GM19239 (cell line): ENCODE results near the gene NFE2L3.
"Not testable (repeated sequence)": the region's sequence is repeated elsewhere in the genome, so short reads cannot be mapped to it uniquely, and the experiment has no call there.

Experiments
- DNase-seq: peaks from one replicate; pipeline ENCODE4 v3.0.0; 2011; ENCODE audit warnings: low spot score; ENCODE audit not compliant: insufficient read length
- FAIRE-seq: peaks from 2 replicates; lab custom pipeline; 2011; peaks lifted over from hg19 to GRCh38; lab: Jason Lieb, UNC

The NFE2L3 gene

DNA sequence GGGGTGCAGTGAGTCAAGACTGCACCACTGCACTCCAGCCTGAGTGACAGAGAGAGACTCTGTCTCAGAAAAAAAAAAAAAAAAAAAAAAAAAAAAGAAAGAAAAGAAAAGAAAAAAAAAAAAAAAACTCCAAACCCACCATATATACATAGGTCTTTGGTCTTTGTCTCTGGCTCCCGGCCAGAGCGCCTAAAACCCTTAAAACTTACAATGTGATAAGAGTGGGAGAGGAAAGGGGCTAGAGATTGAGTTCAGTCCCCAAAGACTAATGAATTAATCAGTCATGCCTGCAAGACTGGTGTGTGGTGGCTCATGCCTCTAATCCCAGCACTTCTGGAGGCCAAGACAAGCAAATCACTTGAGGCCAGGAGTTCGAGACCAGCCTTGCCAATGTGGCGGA lies 6.8 kb upstream of the NFE2L3 start:
- no peak for FAIRE-seq
- no peak for DNase-seq

DNA sequence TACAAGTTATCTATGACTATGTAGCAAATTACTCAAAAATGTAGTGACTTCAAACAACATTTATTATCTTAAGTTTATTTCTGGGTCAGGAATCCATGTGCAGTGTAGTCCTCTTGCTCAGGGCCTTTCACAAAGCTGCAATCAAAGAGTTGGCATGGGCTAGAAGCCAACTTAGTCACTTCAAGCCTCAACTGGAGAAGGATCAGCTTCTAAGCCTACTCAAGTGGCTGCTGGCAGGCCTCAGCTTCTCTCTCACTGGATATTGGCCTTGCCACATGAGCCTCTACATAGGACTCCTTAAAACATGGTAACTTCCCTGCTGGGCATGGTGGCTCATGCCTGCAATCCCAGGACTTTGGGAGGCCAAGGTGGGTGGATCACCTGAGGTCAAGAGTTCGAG lies 5.0 kb upstream of the NFE2L3 start:
- FAIRE-seq (no peak), DNase-seq (no peak)

GRCh38 chr7:26147646-26148306 lies 4.2 kb upstream of the NFE2L3 start:
- DNase-seq, FAIRE-seq: not testable (repeated sequence)

DNA sequence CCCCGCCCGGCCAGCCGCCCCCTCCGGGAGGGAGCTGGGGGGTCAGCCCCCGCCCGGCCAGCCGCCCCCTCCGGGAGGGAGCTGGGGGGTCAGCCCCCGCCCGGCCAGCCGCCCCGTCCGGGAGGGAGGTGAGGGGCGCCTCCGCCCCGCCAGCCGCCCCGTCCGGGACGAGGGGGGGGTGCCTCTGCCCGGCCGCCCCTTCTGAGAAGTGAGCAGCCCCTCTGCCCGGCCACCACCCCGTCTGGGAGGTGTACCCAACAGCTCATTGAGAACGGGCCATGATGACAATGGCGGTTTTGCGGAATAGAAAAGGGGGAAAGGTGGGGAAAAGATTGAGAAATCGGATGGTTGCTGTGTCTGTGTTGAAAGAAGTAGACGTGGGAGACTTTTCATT lies 3.7 kb upstream of the NFE2L3 start:
- not testable (repeated sequence) for DNase-seq, FAIRE-seq

DNA sequence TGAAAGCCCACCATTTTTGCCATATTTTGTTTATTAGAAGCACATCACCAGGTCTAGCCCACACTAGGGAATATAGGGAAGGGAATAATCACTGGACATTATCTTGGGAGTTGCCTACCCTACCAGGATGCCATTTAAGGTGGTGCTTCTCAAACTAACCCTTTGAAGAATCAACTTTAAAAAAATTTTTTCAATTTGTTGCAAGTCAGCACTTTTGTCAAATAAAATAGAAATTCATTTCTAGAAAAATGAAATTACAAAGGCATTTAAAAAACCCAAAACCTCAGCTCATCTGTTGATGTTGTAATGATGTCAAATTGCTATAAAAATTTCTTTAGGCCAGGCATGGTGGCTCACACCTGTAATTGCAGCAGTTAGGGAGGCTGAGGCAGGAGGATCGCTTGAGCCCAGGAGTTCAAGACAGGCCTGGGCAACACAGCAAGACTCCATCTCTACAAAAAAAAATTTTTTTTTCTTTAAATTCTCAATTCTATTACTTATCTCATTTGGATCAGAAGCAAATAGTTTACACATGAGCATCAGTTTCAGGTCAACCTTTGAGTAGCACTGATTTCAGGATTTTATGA lies 2.5 kb upstream of the NFE2L3 start:
- no peak for DNase-seq
- FAIRE-seq: no peak

GRCh38 chr7:26151096-26151495 lies 902 bp upstream of the NFE2L3 start:
- FAIRE-seq (no peak), DNase-seq (no peak)

DNA sequence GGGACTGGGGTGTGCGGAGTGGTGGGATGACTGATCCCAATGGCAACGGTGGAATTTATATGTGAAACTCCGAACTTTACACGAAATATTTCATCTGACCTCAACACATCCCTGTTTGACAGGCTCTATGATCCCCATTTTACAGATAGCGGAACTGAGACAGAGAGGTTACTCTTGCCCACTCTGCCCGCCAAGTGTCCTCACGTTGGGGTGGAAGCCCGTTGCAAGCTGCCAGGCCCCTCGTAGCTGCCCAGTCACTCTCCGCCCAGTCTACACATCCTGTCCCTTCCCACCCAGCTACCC lies 397 bp upstream of the NFE2L3 start:
- no peak for FAIRE-seq
- no peak for DNase-seq

DNA sequence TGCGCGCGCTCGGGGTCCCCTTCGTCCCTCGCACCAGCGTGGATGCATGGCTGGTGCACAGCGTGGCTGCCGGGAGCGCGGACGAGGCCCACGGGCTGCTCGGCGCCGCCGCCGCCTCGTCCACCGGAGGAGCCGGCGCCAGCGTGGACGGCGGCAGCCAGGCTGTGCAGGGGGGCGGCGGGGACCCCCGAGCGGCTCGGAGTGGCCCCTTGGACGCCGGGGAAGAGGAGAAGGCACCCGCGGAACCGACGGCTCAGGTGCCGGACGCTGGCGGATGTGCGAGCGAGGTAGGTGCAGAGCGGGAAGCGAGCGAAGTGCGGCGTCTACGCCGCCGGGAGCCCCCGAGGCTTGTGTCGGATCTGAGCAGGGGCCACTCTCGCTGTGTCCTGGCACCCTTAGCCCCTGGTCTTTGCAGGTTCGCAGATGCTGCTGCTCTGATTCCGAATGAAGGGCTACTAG lies 813 bp downstream of the NFE2L3 start:
- not testable (repeated sequence) for DNase-seq, FAIRE-seq

GRCh38 chr7:26153241-26153822 lies 1.3 kb downstream of the NFE2L3 start:
- FAIRE-seq (no peak), DNase-seq (no peak)

DNA sequence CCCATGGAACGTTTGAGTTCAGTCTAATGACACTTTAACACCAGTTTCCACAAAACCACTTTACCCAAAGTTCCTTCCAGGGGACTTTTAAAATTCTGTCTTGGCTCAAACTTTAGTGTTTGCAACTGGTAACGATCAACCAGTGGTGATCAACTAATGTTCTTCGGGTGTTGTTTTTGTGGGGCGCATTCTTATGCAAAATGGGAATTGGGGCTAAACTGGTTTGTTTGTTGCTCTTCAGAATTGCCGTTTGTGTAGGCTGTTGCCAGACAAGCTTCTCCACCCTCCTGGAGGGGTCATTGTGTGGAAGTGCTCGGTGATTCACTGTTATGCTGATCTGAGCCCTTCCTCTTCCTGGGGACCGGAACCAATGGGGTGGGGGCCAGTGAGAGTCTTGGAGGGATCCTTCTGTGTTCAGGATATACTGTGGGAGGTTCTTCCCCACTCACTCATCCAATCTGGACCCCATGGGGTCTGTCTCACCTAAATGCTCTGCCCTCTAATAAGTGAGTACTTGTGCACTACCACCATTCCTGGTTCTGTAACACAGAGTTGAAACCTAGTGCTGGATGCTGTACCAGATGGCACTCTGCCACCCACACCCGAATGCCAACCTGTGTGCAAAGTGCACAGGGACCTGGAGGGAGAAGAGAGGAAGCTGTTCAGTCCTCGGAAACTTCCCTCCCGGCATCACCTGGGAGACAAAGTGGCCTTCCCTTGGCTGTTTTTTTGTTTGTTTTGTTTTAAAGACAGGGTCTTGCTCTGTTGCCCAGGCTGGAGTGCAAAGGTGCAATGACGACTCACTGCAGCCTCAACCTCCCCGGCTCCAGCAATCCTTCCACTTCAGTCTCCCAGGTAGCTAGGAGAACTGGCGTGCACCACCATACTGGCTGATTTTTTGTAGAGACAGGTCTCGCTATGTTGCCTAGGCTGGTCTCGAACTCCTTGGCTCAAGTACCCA lies 2.1 kb downstream of the NFE2L3 start:
- DNase-seq (no peak), FAIRE-seq (peak; percentile 51)

DNA sequence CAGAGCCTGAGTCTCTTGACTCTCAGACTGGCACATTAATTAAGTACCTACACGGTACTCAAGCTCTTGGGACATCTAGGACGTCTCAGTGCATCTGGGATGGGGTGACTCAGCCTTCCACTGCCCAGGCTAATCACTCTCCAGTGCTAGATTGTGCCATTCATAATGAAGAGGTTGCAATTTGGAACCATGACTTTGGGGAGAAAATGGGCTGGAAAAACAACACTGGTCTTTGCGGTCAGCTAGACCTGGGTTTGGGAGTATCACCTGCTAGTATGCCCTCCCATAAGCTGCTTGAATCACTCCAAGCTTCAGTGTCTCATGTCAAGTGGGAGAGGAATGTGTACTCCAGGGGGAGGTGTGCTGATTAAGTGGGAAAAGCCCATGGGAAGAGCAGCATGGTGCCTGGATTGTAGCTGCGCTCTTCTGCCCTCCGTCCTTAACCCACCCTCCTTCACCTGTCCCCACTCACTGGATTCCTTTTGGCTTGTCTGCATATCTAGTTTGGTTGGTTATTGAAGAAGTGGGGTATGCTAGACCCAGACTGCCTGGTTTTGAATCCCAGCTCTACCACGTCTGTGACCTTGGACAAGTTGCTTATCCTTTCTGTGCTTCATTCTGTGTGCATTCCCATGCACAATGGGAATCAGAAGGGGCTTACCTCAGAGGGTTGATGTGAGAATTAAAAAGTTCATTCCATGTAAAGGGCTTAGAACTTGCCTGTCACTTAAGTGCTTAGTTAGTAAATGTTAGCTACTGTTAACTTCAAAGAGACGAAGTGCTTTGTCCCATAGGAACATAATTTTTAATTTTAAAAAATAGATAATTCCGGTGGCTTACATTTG lies 3.8 kb downstream of the NFE2L3 start:
- no peak for FAIRE-seq
- DNase-seq: no peak

DNA sequence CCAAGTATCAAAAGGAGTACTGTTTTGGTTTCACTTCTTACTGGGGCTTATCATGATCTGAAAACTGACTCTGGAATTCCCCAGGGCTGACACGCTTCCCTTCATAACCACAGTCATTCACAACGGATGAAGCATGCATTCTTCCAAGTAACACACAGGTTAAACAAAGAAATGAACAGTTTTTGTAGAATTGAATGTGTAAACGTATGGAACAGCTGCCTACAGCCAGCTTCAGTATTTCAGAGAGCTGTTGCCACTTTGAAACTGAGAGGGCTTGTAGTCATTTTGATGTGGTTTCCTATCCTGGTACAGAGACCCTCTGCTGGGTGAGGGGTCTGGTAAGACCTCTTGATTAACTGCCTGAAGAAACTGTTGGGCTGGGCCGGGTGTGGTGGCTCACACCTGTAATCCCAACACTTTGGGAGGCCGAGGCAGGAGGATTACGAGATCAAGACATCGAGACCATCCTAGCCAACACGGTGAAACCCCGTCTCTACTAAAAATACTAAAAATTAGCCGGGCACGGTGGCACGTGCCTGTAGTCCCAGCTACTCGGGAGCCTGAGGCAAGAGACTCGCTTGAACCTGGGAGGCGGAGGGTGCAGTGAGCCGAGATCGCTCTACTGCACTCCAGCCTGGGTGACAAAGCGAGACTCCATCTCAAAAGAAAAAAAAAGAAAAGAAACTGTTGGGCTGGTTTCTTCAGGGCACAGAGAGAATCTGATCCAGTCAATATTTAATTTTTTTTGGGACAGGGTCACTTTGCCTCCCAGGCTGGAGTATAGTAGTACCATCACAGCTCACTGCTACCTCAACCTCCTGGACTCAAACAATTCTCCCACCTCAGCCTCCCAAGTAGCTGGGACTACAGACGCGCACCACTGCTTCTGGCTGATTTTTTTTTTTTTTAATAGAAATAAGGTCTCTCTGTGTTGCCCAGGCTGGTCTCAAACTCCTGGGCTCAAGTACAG lies 4.7 kb downstream of the NFE2L3 start:
- FAIRE-seq (peak; percentile 67), DNase-seq (no peak)

DNA sequence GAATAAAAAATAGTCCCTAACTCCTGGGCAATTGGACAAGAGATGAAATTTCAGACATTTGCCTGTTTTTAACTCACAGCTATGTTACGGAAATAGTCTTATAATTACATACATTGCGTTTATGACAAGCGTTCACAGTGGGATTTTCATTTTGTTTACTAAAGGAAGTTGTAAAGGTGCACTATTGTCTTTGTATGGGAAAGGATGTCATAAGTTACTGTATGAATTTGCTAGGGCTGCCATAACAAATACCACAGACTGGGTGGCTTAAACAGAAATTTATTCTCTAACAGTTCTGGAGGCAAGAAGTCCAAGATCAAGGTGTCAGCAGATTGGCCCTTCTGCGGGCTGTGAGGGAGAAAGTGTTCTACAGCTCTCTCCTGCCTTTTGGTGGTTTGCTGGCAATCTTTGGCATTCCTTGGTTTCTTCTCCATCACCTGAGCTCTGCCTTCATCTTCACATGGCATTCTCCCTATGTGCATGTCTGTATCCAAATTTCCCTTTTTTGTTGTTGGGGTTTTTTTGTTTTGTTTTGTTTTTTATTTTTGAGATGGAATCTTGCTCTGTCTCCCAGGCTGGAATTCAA lies 5.6 kb downstream of the NFE2L3 start:
- peak; percentile 11 for FAIRE-seq
- DNase-seq: no peak

DNA sequence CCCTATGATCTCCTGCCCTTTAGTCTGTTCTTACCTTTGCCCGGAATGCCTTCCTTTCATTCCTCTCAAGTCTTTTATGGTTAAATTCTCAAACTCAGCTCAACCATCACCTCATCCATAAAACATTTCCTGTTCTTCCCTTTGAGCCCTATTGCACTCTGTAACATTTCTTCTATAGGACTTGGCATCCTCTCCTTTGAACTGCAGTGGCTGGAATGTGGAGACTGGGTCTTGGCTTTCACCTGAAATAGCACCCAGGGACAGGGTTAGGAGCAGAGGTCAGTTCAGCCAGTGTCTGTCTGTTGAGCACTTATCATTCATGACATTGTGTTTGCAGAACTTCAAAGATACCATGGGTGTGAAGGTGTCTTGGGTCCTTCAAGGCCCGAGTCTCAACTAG lies 7.2 kb downstream of the NFE2L3 start:
- FAIRE-seq (peak; percentile 35), DNase-seq (no peak)

DNA sequence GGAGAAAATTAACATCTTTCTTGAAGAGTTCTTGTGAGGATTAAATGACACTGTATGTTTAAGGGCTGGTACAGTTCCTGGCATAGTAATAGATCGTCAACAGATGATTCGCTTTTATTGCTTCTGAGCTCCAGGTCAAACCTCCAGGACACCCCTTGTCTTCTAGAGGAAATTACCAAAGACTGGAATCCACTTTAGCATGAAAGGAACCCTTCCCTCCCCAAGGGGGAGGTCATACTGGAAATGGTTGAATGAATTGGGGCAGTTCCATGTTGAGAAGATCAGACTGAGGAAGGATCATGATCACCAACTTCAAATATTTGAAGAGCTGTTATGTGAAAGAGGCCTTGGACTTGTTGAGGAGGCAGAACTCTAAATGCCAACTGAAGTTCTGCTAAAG lies 8.9 kb downstream of the NFE2L3 start:
- no peak for FAIRE-seq
- no peak for DNase-seq

- FAIRE-seq: no peak
- DNase-seq: no peak
Measured at GRCh38 chr7:26162431-26162830, 10.4 kb downstream of the NFE2L3 start.

GRCh38 chr7:26163804-26164203 lies 11.8 kb downstream of the NFE2L3 start:
- FAIRE-seq, DNase-seq: not testable (repeated sequence)

GRCh38 chr7:26165950-26166683 lies 14.1 kb downstream of the NFE2L3 start:
- DNase-seq (no peak), FAIRE-seq (no peak)
